ENCODE measurements around the gene MACROD2.

DNA sequence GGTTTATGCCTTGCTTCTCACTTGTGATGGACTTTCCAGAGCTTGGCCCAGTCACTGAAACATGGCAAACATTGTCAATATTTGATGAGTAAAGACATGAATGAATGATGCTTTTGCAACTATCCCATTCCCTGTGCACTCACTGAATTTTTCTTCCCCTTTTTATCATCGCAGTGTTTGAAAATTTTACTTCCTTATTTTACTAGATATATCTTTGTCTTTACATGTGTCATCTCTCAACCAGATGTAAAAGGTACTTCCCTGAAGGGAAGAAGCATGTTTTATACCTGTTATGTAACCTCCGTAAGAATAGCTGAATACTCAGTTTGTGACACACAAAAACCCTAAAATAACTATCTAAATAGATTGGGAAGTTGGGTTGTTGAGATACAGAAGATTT lies 886.8 kb downstream of the MACROD2 start:
- TF ChIP-seq, protein P1, sequence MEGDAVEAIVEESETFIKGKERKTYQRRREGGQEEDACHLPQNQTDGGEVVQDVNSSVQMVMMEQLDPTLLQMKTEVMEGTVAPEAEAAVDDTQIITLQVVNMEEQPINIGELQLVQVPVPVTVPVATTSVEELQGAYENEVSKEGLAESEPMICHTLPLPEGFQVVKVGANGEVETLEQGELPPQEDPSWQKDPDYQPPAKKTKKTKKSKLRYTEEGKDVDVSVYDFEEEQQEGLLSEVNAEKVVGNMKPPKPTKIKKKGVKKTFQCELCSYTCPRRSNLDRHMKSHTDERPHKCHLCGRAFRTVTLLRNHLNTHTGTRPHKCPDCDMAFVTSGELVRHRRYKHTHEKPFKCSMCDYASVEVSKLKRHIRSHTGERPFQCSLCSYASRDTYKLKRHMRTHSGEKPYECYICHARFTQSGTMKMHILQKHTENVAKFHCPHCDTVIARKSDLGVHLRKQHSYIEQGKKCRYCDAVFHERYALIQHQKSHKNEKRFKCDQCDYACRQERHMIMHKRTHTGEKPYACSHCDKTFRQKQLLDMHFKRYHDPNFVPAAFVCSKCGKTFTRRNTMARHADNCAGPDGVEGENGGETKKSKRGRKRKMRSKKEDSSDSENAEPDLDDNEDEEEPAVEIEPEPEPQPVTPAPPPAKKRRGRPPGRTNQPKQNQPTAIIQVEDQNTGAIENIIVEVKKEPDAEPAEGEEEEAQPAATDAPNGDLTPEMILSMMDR (conservative IDR thresholded peaks at IDR 0.05) = no peak
- TF ChIP-seq ZFX (IDR thresholded peaks at IDR 0.05) = no peak
